ENCODE data around the gene SCG3. TPM values are rescaled to one million over a fixed set of nuclear protein-coding genes. Genes with fewer than 3 reads are reported as not detected.

Gene SCG3
- total RNA-seq, 1 experiment from 2014 or later, result not detected

DNA sequence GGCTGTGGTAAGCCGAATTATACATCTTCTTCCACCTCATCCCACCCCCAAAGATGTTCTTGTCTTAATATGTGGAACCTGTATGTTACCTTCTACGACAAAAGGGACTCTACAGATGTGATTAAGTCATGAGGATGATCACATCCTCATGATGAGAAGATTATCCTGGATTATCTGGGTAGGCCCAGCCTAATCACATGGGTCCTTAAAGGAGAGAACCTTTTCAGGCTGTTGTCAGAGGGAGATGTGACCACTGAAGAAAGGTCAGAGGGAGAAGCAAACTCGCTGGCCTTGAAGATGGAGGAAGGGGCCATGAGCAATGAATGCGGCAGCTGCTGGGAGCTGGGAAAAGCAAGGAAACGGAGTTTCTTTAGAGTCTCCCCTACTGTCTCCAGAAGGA lies 12.9 kb upstream of the SCG3 start:
- Histone ChIP-seq H3K27ac (no peak overlapping the region), H3K36me3 (ENCODE audit: low read depth) (no peaks in the 10 kb centered on the region), H3K9me3 (ENCODE audit: insufficient read depth, low read depth) (no peaks in the 10 kb centered on the region), H3K4me2 (no peak overlapping the region), H3K4me1 (replicated peaks; ENCODE audit: insufficient read depth) (no peaks in the 10 kb centered on the region), H3K27me3 (ENCODE audit: insufficient read depth, low read depth) (no peaks in the 10 kb centered on the region), H3K4me3 (no peak overlapping the region), H3K79me2 (ENCODE audit: low read depth) (no peaks in the 10 kb centered on the region), H2AFZ (no peak overlapping the region), H4K20me1 (ENCODE audit: insufficient read depth) (no peaks in the 10 kb centered on the region), H3F3A (ENCODE audit: insufficient read depth, low read depth) (no peaks in the 10 kb centered on the region), H3K9me2 (ENCODE audit: insufficient read depth) (no peaks in the 10 kb centered on the region)
- TF ChIP-seq EZH2 (IDR thresholded peaks at IDR 0.05; ENCODE audit: low read depth), result no peak
- ChIA-PET POLR2A (ENCODE audit: unreplicated experiment) (no interaction called here), CTCF (no interaction called here)
- DNase-seq, result no peak
- intact Hi-C loops (cut with micrococcal nuclease; ENCODE audit: unreplicated experiment), result no loop called here
- no TSS peak for BruUV-seq (replicated peaks)

- H4K20me1 ChIP-seq (ENCODE audit: insufficient read depth), result no peaks in the 10 kb centered on the region
- no peaks in the 10 kb centered on the region for H3K27me3 ChIP-seq (ENCODE audit: insufficient read depth, low read depth)
- ChIA-PET CTCF (no interaction called here), POLR2A (ENCODE audit: unreplicated experiment) (no interaction called here)
- H3K9me3 ChIP-seq (ENCODE audit: insufficient read depth, low read depth), result no peaks in the 10 kb centered on the region
- H3K27ac ChIP-seq, result no peak overlapping the region
- H3K4me1 ChIP-seq (replicated peaks; ENCODE audit: insufficient read depth), result no peaks in the 10 kb centered on the region
- H3K4me2 ChIP-seq, result no peak overlapping the region
- H3F3A ChIP-seq (ENCODE audit: insufficient read depth, low read depth), result no peaks in the 10 kb centered on the region
- no peak for DNase-seq
- no peaks in the 10 kb centered on the region for H3K9me2 ChIP-seq (ENCODE audit: insufficient read depth)
- intact Hi-C loops (cut with micrococcal nuclease; ENCODE audit: unreplicated experiment), result no loop called here
- no peaks in the 10 kb centered on the region for H3K79me2 ChIP-seq (ENCODE audit: low read depth)
- H3K4me3 ChIP-seq, result no peak overlapping the region
- TF ChIP-seq CTCF (conservative IDR thresholded peaks at IDR 0.05) (no peak), EZH2 (IDR thresholded peaks at IDR 0.05; ENCODE audit: low read depth) (no peak)
- no peaks in the 10 kb centered on the region for H3K36me3 ChIP-seq (ENCODE audit: low read depth)
- H2AFZ ChIP-seq, result no peak overlapping the region
- BruUV-seq (replicated peaks), result no TSS peak
These were observed 11.9 kb upstream of the SCG3 start for GRCh38 chr15:51669381-51669780.

DNA sequence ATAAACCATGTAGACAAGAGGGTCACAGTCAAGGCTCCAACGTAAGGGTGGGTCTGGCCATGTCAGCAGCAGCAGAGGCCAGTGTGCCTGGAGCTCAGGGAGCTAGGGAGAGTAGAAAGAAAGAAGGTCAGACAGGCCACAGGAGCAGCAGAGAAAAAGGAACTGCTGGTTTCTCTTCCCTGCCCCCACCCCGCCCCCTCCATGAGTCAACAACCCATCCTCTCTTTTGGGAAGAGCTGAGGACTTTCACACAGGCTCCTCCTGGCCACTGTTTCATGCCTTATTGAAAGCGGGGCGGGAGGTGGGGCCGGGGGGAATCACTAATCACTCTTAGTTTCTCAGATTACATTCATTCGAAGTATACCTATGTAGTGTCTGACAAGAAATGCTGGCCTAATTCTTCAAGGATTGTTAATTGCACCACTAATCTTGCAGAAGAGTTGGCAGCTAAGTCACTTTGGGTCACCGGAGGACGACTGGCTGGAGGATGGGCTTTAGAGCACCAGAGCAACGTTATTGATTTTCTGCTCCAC lies 9.1 kb upstream of the SCG3 start:
- Histone ChIP-seq H3K4me3 (no peak overlapping the region), H3F3A (ENCODE audit: insufficient read depth, low read depth) (no peaks in the 10 kb centered on the region), H3K4me1 (replicated peaks; ENCODE audit: insufficient read depth) (no peaks in the 10 kb centered on the region), H3K27me3 (ENCODE audit: insufficient read depth, low read depth) (no peaks in the 10 kb centered on the region), H3K27ac (no peak overlapping the region), H4K20me1 (ENCODE audit: insufficient read depth) (no peaks in the 10 kb centered on the region), H3K9me2 (ENCODE audit: insufficient read depth) (no peaks in the 10 kb centered on the region), H3K36me3 (ENCODE audit: low read depth) (no peaks in the 10 kb centered on the region), H3K9me3 (ENCODE audit: insufficient read depth, low read depth) (no peaks in the 10 kb centered on the region), H2AFZ (no peak overlapping the region), H3K4me2 (no peak overlapping the region), H3K79me2 (ENCODE audit: low read depth) (no peaks in the 10 kb centered on the region)
- no TSS peak for BruUV-seq (replicated peaks)
- TF ChIP-seq CTCF (conservative IDR thresholded peaks at IDR 0.05) (no peak), EZH2 (IDR thresholded peaks at IDR 0.05; ENCODE audit: low read depth) (no peak)
- ChIA-PET CTCF (interaction anchor here (0.6 kb wide), 1 partner anchor 38 kb away, joined by 4 read pairs; no protein-coding TSS in a partner anchor), POLR2A (ENCODE audit: unreplicated experiment) (no interaction called here)
- DNase-seq, result no peak
- intact Hi-C loops (cut with micrococcal nuclease; ENCODE audit: unreplicated experiment), result no loop called here

All from PC-9 (cell line).